Vagina (tissue), 2 donors: ENCODE data around the gene OLR1.

Experiments
- CTCF ChIP-seq, 3 experiments: fragments of 450-650 bp in 2 of 3; fragments of 200-600 bp in 1 of 3; sonication (generic) in 1 of 3; IDR thresholded peaks; one replicate each; pipeline ENCODE4 v1.5.1; 2017 to 2019; ENCODE audit warnings: antibody characterized with exemption in 3 of 3, mild to moderate bottlenecking in 2 of 3, moderate library complexity in 2 of 3
- POLR2A ChIP-seq, 2 donors: fragments of 450-650 bp; IDR thresholded peaks; one replicate each; pipeline ENCODE4 v1.6.1; 2017; ENCODE audit warnings: antibody characterized with exemption in 2 of 2, mild to moderate bottlenecking in 2 of 2, moderate library complexity in 2 of 2

- no peak for TF ChIP-seq CTCF (IDR thresholded peaks at IDR 0.05)
- TF ChIP-seq POLR2A (IDR thresholded peaks at IDR 0.05): no peak
These were observed 17.8 kb downstream of the OLR1 start for GRCh38 chr12:10154145-10154496.
